Tibial nerve (tissue), 4 donors: Measurements from ENCODE around the gene BCAN.

Source experiments
- CTCF ChIP-seq, 5 experiments: fragments of 200-600 bp in 3 of 5; fragments of 450-650 bp in 2 of 5; sonication (generic) in 3 of 5; IDR thresholded peaks; one replicate each; pipeline ENCODE4 v1.5.1; 2016 to 2019; ENCODE audit warnings: antibody characterized with exemption in 5 of 5, mild to moderate bottlenecking in 3 of 5, moderate library complexity in 2 of 5
- EP300 ChIP-seq, 2 donors: sonication (generic); formaldehyde crosslinking; IDR thresholded peaks; one replicate each; pipeline ENCODE4 v1.6.1; 2017; ENCODE audit warnings: antibody characterized with exemption in 2 of 2, mild to moderate bottlenecking in 1 of 2
- POLR2A ChIP-seq, 2 donors: fragments of 450-650 bp; IDR thresholded peaks; one replicate each; pipeline ENCODE4 v1.6.1; 2017; ENCODE audit warnings: antibody characterized with exemption in 2 of 2, mild to moderate bottlenecking in 2 of 2, moderate library complexity in 2 of 2

- TF ChIP-seq EP300 (IDR thresholded peaks at IDR 0.05), result no peak
- no peak for TF ChIP-seq POLR2A (IDR thresholded peaks at IDR 0.05)
- TF ChIP-seq CTCF (IDR thresholded peaks at IDR 0.05), result no peak
These were observed 40.4 kb downstream of the BCAN start for GRCh38 chr1:156682166-156682890.
